GM12892 (cell line): ENCODE data around the gene SOCS6.

Source experiments
- POLR2A ChIP-seq: IDR thresholded peaks from 2 replicates; pipeline ENCODE4 v1.6.1; 2011; ENCODE audit warnings: low read depth, low read length, control low read depth
- POLR2AphosphoS5 ChIP-seq: IDR thresholded peaks from 2 replicates; pipeline ENCODE4 v1.6.1; 2011; ENCODE audit warnings: low read depth, low read length, control low read depth

DNA sequence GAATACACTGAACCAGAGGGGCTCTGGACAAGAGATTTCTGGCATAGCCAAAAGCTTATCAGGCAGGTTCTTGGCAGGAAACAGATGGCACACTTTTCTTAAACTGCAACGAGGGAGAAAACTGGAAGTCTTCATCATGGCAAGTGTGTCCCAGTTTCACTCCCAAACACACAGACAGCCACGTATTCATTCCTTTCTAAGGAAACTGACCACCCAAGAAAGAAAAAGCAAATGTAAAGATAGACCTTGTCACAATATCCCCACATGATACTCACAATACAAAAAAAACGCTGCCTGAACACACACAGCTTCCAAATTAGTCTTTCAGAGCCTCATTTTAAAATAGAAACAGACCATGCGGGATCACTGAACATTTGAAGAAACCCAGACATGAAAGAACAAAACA lies 42.8 kb upstream of the SOCS6 start:
- no peak for TF ChIP-seq POLR2A
- TF ChIP-seq POLR2AphosphoS5: no peak
